GM18526 (cell line): ENCODE data around the gene TRAPPC13.

Experiments
- POLR2A ChIP-seq: IDR thresholded peaks from 3 replicates; pipeline ENCODE4 v1.6.1; 2011; ENCODE audit not compliant: insufficient read length; ENCODE audit errors: extremely low read depth

TRAPPC13 gene

DNA sequence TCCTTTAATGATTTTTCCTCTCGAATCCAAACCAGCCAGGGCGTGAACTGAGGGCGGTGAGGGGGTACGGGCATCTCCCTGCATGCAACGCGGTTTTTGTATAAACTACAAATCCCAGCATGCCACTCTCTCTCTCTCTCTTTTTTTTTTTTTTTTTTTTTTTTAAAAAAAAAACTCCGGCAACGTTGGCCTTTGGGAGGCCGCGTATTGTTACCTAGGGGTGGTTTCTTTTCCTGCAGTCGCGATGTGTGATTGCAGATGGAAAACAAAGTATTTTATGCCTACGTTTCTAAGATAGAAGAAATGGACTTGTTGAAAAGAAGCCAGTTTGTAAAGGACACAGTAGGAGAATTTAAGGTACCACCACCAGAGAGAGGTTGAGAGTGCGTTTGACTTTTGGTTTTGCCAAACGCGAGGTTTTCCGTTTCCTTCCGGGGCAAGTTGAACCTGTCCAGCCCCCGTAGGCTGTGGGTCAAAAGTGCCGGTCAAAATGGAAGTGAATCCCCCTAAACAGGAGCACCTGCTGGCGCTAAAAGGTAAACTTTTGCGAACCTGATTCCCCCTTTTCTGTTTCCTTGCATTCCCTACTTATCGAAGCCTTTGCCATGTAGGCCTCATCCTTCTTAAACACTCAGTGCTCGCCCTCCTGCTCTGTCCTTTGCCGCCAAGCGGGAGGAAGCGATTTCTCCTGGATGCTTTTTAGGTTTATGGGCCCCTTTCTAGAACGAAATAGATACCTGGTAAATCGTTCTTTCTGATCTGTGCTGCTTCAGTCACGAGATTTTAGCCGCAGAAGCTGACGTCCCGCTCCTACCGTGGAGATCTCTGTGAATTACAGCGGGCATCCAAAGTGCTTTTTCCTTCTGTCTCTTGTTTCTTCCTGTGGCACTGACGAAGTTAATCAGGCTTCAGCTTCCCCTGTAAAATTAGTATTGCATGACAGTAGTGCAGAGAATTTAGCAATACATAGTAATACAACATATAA, at the start of gene TRAPPC13, which contains the start of gene SHLD3:
Gene TRAPPC13, plus strand, starts transcription at position 457 of the 985 bp plus-strand sequence. Its CDS starts 34 bp downstream, at position 491.
Gene SHLD3, plus strand, starts transcription at position 457 of the 985 bp plus-strand sequence. CDS start 4,561 bp downstream, outside the sequence.
- no peak for TF ChIP-seq POLR2A

GRCh38 chr5:65577141-65577540, 47.7 kb upstream of the TRAPPC13 start:
- no peak for TF ChIP-seq POLR2A

- no peak for TF ChIP-seq POLR2A
Observed at GRCh38 chr5:65588694-65589093, 36.1 kb upstream of the TRAPPC13 start.

DNA sequence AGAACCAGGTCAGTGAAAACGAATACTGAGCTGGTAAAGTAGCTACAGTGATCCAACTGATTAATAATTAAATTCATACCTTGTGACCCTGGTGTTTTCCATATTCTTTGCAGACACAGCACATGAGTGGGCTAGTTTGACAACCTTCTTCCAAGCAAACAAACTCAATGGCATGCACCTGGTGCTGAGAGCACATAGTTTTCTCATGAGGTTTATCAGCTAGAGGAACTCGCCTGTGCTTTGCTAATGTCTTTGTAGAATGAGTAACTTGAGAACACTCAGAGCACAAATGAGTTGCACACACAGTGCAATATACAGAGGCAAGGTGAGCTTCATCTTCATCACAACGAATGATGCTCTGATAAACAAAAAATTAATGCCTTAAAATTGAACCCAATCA, 13.3 kb upstream of the TRAPPC13 start:
- TF ChIP-seq POLR2A = no peak

DNA sequence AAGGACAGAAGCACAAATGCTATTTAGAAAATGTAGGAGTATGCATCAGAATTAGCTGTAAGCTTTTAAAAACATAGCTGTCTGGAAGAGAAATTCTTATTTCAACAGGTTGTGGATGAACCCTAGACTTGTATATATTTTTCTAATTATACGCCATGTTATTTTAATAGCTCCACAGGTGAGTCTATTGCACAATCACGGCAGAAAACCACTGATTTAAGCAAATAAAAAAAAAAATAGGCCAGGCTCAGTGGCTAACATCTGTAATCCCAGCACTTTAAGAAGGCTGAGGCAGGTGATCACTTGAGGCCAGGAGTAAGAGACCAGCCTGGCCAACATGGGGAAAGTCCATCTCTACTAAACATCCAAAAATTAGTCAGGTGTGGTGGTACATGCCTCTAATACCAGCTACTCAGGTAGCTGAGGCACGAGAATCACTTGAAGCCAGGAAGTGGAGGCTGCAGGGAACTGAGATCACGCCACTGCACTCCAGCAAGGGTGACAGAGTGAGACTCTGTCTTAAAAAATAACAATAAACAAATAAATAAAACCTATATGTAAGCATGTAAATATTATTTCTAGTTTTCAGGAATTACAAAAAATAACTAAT, 12.4 kb upstream of the TRAPPC13 start:
- no peak for TF ChIP-seq POLR2A

- TF ChIP-seq POLR2A = no peak
Observed at GRCh38 chr5:65620021-65620420, 4.8 kb upstream of the TRAPPC13 start.

DNA sequence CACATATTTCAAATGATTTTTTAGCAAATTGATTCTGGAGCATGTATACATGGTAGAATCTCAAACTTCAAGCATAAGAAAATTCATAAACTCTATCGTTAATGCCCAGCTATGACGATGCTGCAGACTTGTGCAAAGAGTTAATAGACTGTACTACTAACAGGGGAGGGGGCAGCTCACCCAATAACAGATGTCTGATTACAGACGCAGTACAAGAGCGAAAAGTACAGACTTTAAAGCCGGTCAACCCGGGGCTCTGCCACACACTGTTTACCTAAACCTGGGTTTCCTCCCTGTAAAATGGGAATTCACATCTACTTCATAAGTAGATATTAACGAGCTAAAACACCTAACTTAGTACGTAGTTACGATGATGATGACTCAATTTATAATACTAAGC, 1.3 kb upstream of the TRAPPC13 start:
- no peak for TF ChIP-seq POLR2A

- peak; percentile 70 for TF ChIP-seq POLR2A
Observed at GRCh38 chr5:65624025-65624570, 729 bp upstream of the TRAPPC13 start, which contains the start of gene TRIM23. Gene TRIM23 (minus strand): TSS chr5:65624333. CDS start chr5:65624274, 59 bp downstream.

GRCh38 chr5:65625743-65626142, 916 bp downstream of the TRAPPC13 start:
- TF ChIP-seq POLR2A = no peak

DNA sequence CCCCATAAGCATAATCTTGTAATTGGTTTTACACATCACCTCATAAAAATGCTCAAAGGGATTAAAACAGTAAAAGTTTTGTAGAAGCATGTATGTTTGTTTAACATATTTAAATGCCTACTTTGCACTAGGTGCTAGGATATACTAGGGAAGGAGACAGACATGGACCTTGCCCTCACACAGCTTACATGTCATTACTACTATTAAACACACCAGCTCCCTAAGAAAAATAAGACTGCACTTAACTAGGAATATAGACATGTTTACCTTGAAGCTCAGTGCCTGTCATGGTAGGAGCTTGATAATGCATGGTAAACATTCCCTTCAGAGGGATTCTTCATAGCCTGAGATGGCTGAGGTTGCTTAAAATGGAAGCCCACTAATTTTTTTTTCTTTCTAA, 6.2 kb downstream of the TRAPPC13 start:
- no peak for TF ChIP-seq POLR2A

DNA sequence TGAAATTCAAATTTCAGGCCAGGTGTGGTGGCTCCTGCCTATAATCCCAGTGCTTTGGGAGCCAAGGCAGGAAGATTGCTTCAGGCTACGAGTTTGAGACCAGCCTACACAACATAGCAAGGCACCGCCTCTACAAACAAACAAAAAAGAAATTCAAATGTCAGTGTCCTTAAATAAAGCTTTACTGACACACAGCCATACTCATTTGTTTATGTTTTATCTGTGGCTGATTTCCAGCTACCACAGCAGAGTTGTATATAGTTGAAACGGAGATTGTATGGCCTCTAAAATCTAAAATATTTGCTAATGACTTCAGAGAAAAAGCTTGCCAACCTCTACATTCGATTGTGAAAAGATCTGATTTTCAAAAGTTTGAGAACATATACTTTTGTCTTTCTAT, 15.4 kb downstream of the TRAPPC13 start:
- no peak for TF ChIP-seq POLR2A

DNA sequence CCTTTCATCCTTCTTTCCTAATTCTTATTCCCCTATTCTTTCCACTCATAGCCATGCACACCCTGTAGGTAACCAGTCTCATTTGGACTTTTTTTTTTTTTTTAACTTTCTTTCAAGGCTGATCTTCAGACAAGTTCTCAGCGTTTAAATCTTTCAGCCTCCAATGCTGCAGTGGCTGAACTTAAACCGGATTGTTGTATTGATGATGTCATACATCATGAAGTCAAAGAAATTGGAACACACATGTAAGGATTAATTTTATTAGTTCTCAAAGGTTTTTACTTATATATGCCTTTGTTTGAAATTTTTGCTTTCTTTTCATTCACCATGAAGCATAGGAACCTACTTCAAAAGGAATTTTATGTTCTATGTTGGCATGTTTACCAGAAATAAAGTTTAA, 22.1 kb downstream of the TRAPPC13 start:
- no peak for TF ChIP-seq POLR2A

DNA sequence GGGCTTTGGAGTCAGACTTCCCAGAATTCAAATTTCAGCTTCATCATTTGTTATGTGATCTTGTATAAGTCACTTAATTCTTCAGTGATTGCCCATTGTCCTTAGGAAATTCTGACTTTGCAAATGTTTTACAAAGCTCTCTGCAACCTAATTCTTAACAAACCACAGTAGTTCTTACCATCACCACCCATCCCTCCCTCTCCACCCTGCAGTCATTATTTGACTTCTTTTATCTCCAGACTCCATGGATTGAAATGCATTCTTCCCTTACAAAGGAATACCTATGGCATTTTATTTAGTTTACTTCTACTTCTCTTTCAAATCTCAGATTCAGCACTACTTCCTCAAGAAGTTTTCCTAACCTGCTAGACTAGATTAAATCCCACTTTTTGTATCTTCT, 23.1 kb downstream of the TRAPPC13 start:
- TF ChIP-seq POLR2A = no peak

DNA sequence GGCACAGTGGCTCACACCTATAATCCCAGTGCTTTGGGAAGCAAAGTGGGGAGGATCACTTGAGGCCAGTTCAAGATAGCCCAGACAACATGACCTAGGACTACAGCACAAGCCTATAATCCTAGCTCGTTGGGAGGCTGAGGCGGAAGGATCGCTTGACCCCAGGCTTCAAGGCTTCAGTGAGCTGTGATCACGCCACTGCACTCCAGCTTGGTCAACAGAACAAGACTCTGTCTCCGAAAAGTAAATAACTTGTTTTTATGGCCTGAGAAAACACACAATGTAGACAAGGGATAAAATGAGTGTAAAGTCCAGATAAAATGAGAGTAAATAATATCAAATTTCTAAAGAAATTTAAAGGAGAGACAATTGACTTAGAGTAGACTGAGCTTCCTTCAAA, 26.3 kb downstream of the TRAPPC13 start:
- TF ChIP-seq POLR2A = no peak

- no peak for TF ChIP-seq POLR2A
Observed at GRCh38 chr5:65654713-65655112, 29.9 kb downstream of the TRAPPC13 start.
